HepG2 (cell line): ENCODE results near the gene AOX1. TPM values are rescaled to one million over a fixed set of nuclear protein-coding genes. Genes with fewer than 3 reads are reported as not detected.

ENCODE experiments used
- AGO2 ChIP-seq: fragments of 200-400 bp; formaldehyde crosslinking; optimal IDR thresholded peaks from 2 replicates; pipeline ENCODE3; 2017; ENCODE audit warnings: mild to moderate bottlenecking, low read depth, low read length, moderate library complexity
- AHR ChIP-seq: IDR thresholded peaks from 2 replicates; pipeline ENCODE4 v1.6.1; 2018; ENCODE audit warnings: missing genetic modification reagents, missing compliant biosample characterization
- CHCHD3 ChIP-seq: sonication (generic); formaldehyde crosslinking; IDR thresholded peaks from 2 replicates; pipeline ENCODE4 v1.8.0; 2022; ENCODE audit warnings: mild to moderate bottlenecking, missing genetic modification reagents, moderate library complexity
- CHD2 ChIP-seq: IDR thresholded peaks from 2 replicates; pipeline ENCODE4 v1.6.1; 2011; ENCODE audit warnings: low read depth, low read length, improper control_type of control experiment
- CREM ChIP-seq, 2 experiments: sonication (generic) in 1 of 2; formaldehyde crosslinking in 1 of 2; IDR thresholded peaks; 2 replicates each; pipeline versions ENCODE4 v1.4.0 to v1.6.1; 2016 to 2020; ENCODE audit warnings: antibody characterized with exemption in 1 of 2, mild to moderate bottlenecking in 1 of 2, missing genetic modification reagents in 1 of 2
- ELK4 ChIP-seq: sonication (generic); formaldehyde crosslinking; IDR thresholded peaks from 2 replicates; pipeline ENCODE4 v1.9.0; 2021; ENCODE audit warnings: missing genetic modification reagents, borderline replicate concordance
- FOXO4 ChIP-seq: sonication (generic); formaldehyde crosslinking; conservative IDR thresholded peaks from 2 replicates; pipeline ENCODE4 v1.8.1; 2023; ENCODE audit warnings: missing genetic modification reagents
- HNF4A ChIP-seq: sonication (generic); formaldehyde crosslinking; IDR thresholded peaks from 2 replicates; pipeline ENCODE4 v1.4.0; 2020; ENCODE audit warnings: missing genetic modification reagents
- MIER2 ChIP-seq: IDR thresholded peaks from 2 replicates; pipeline ENCODE4 v1.6.1; 2016; ENCODE audit warnings: missing biosample characterization, missing genetic modification reagents
- MIER3 ChIP-seq: IDR thresholded peaks from 2 replicates; pipeline ENCODE4 v1.6.1; 2016; ENCODE audit warnings: missing compliant biosample characterization, borderline replicate concordance
- MXD1 ChIP-seq: sonication (generic); formaldehyde crosslinking; IDR thresholded peaks from 2 replicates; pipeline ENCODE4 v1.4.0; 2020; ENCODE audit warnings: mild to moderate bottlenecking, missing genetic modification reagents
- NR0B2 ChIP-seq: sonication (generic); formaldehyde crosslinking; IDR thresholded peaks from 2 replicates; pipeline ENCODE4 v1.4.0; 2020; ENCODE audit warnings: mild to moderate bottlenecking, missing genetic modification reagents
- NRL ChIP-seq: sonication (generic); formaldehyde crosslinking; IDR thresholded peaks from 2 replicates; pipeline ENCODE4 v1.5.0; 2020; ENCODE audit warnings: missing genetic modification reagents, mild to moderate bottlenecking, moderate library complexity, borderline replicate concordance
- PITX1 ChIP-seq: sonication (generic); formaldehyde crosslinking; IDR thresholded peaks from 2 replicates; pipeline ENCODE4 v1.5.1; 2020; ENCODE audit warnings: mild to moderate bottlenecking, missing genetic modification reagents
- PLRG1 ChIP-seq: fragments of 450-650 bp; conservative IDR thresholded peaks from 2 replicates; pipeline ENCODE4 v1.6.1; 2016
- POLR2AphosphoS5 ChIP-seq: IDR thresholded peaks from 2 replicates; pipeline ENCODE4 v1.6.1; 2012; ENCODE audit warnings: low read depth, low read length
- RFX3 ChIP-seq: IDR thresholded peaks from 2 replicates; pipeline ENCODE4 v1.6.1; 2016; ENCODE audit warnings: missing biosample characterization, missing genetic modification reagents
- SALL1 ChIP-seq: sonication (generic); formaldehyde crosslinking; IDR thresholded peaks from 2 replicates; pipeline ENCODE4 v1.8.0; 2022; ENCODE audit warnings: mild to moderate bottlenecking, missing genetic modification reagents
- SMAD1 ChIP-seq: sonication (generic); formaldehyde crosslinking; IDR thresholded peaks from 2 replicates; pipeline ENCODE4 v1.4.0; 2020; ENCODE audit warnings: missing genetic modification reagents, low read depth, mild to moderate bottlenecking, borderline replicate concordance
- TCF7 ChIP-seq: sonication (generic); IDR thresholded peaks from 2 replicates; pipeline ENCODE4 v1.6.1; 2016; ENCODE audit warnings: antibody characterized with exemption, low read depth
- ZNF143 ChIP-seq: sonication (generic); formaldehyde crosslinking; IDR thresholded peaks from 2 replicates; pipeline ENCODE4 v1.4.0; 2020; ENCODE audit warnings: missing genetic modification reagents
- ZNF256 ChIP-seq: sonication (generic); formaldehyde crosslinking; conservative IDR thresholded peaks from 2 replicates; pipeline ENCODE4 v1.4.0; 2020; ENCODE audit warnings: missing genetic modification reagents
- ZNF264 ChIP-seq: sonication (generic); formaldehyde crosslinking; IDR thresholded peaks from 2 replicates; pipeline ENCODE4 v1.4.0; 2020; ENCODE audit warnings: missing genetic modification reagents
- ZNF280D ChIP-seq: sonication (generic); formaldehyde crosslinking; IDR thresholded peaks from 2 replicates; pipeline ENCODE4 v1.5.1; 2020; ENCODE audit warnings: mild to moderate bottlenecking, missing genetic modification reagents
- polyA plus RNA-seq, 8 experiments: library from polyadenylated mRNA; depleted of rRNA in 3 of 8; stranded (reverse) in 7 of 8; unstranded in 1 of 8; fragments of >200 nt; fragmentation: Illumina TruSeq in 4 of 8; extraction: Trizol in 4 of 8; gene quantifications; 2 replicates each; pipeline versions ENCODE4 v1.2.1 to v1.2.3, GENCODE V29; 2011 to 2016; ENCODE audit warnings: low read depth in 4 of 8, missing spikeins in 1 of 8, mixed read lengths in 1 of 8; ENCODE audit not compliant: insufficient read depth in 1 of 8
- total RNA-seq, 5 experiments: library from RNA; depleted of rRNA; stranded (reverse); fragments of >200 nt; fragmentation: Illumina TruSeq; extraction: Trizol; gene quantifications; 2 replicates each; pipeline ENCODE4 v1.2.3, GENCODE V29; 2016; ENCODE audit warnings: low read depth in 1 of 5

The AOX1 gene
- total and polyA plus RNA-seq, 2 of the 13 experiments (the other 11 are each of a cell fraction or from before 2014, with no cell fraction given), result 9.2 to 18.0 TPM

- TF ChIP-seq PITX1, result peak; percentile 25; the same call in 1 of the 2 replicates
- TF ChIP-seq CHCHD3 (CRISPR knock-in tag), result no peak
- TF ChIP-seq SMAD1, result peak; percentile 71; the same call in 1 of the 2 replicates
- 0 out of 2 replicates have a peak, but pooled peaks have one; percentile 84 for TF ChIP-seq FOXO4 (CRISPR knock-in tag)
- no peak for TF ChIP-seq ELK4 (CRISPR knock-in tag)
- TF ChIP-seq AGO2, result no peak
- TF ChIP-seq ZNF280D, result 0 out of 2 replicates have a peak, but pooled peaks have one; percentile 24
- peak; percentile 89 for TF ChIP-seq SALL1
- TF ChIP-seq ZNF264, result peak; percentile 73
- peak; percentile 63; the same call in 1 of the 2 replicates for TF ChIP-seq MIER3
- no peak for TF ChIP-seq PLRG1
- TF ChIP-seq ZNF256 (CRISPR knock-in tag), result peak; percentile 47; the same call in 1 of the 2 replicates
- no peak for TF ChIP-seq NR0B2 (CRISPR knock-in tag)
- peak; percentile 89; the same call in 1 of the 2 replicates for TF ChIP-seq AHR
- peak; percentile 44 for TF ChIP-seq HNF4A
- peak; percentile 49; the same call in 1 of the 2 replicates for TF ChIP-seq MXD1 (CRISPR knock-in tag)
- TF ChIP-seq POLR2AphosphoS5, result peak; percentile 89
- peak; percentile 83 for TF ChIP-seq MIER2 (CRISPR knock-in tag)
- no peak for TF ChIP-seq NRL (CRISPR knock-in tag)
- peak; percentile 17; the same call in 1 of the 2 replicates for TF ChIP-seq TCF7
- no peak for TF ChIP-seq CHD2
- TF ChIP-seq CREM (IDR thresholded peaks at IDR 0.05), result peak; percentile 91
- TF ChIP-seq CREM (CRISPR knock-in tag; IDR thresholded peaks at IDR 0.05), result no peak; the same call in 1 of the 2 replicates
- TF ChIP-seq ZNF143, result 0 out of 2 replicates have a peak, but pooled peaks have one; percentile 40
- no peak for TF ChIP-seq RFX3
These were observed 127.3 kb downstream of the AOX1 start (continued) for GRCh38 chr2:200713003-200713703.
